RWPE2 (cell line): ENCODE data around the gene DVL3.
A peak's percentile ranks its signal among the peaks of the same experiment; 100 is the strongest.
"Not testable (repeated sequence)": the region's sequence is repeated elsewhere in the genome, so short reads cannot be mapped to it uniquely, and the experiment has no call there.

Experiments used
- ATAC-seq: fragments of 200-7000 bp; cut with Tn5 transposase; 3 replicates; pipeline ENCODE4 v1.9.1; 2021; ENCODE audit warnings: low read depth
- DNase-seq: peaks from one replicate; pipeline ENCODE4 v3.0.0-alpha.2; 2020; ENCODE audit warnings: low spot score
- H3K27ac ChIP-seq: fragments of 450-650 bp; 2 replicates; pipeline ENCODE4 v1.5.1; 2017; ENCODE audit warnings: mild to moderate bottlenecking; ENCODE audit not compliant: poor library complexity, severe bottlenecking
- H3K27me3 ChIP-seq: fragments of 250-450 bp; sonication (Bioruptor Pico); 2 replicates; pipeline ENCODE4 v1.5.1; 2021; ENCODE audit warnings: mild to moderate bottlenecking, moderate library complexity; ENCODE audit not compliant: insufficient read depth, poor library complexity, severe bottlenecking
- H3K36me3 ChIP-seq: fragments of 250-450 bp; sonication (Bioruptor Pico); 2 replicates; pipeline ENCODE4 v1.5.1; 2020; ENCODE audit warnings: low read depth, mild to moderate bottlenecking, moderate library complexity
- H3K4me1 ChIP-seq: fragments of 250-450 bp; sonication (Bioruptor Pico); 2 replicates; pipeline ENCODE4 v1.5.1; 2021; ENCODE audit warnings: mild to moderate bottlenecking, moderate library complexity; ENCODE audit not compliant: insufficient read depth, poor library complexity, severe bottlenecking
- H3K4me3 ChIP-seq: fragments of 250-450 bp; sonication (Bioruptor Pico); 2 replicates; pipeline ENCODE4 v1.5.1; 2021; ENCODE audit warnings: mild to moderate bottlenecking, moderate library complexity; ENCODE audit not compliant: severe bottlenecking
- H3K9me3 ChIP-seq: fragments of 250-450 bp; sonication (Bioruptor Pico); 2 replicates; pipeline ENCODE4 v1.5.1; 2021; ENCODE audit warnings: mild to moderate bottlenecking, moderate library complexity; ENCODE audit not compliant: severe bottlenecking
- CTCF ChIP-seq: fragments of 450-650 bp; IDR thresholded peaks from one replicate; pipeline ENCODE4 v1.5.1; 2017; ENCODE audit warnings: mild to moderate bottlenecking, moderate library complexity; ENCODE audit not compliant: poor library complexity, severe bottlenecking

The DVL3 gene

GRCh38 chr3:184144505-184144904 lies 10.7 kb upstream of the DVL3 start:
- DNase-seq (no peak), ATAC-seq (no peak)
- H3K9me3 ChIP-seq: no peaks in the 10 kb centered on the region
- no peak overlapping the region for H3K27ac ChIP-seq
- H3K4me1 ChIP-seq: no peaks in the 10 kb centered on the region
- no peak overlapping the region for H3K4me3 ChIP-seq
- TF ChIP-seq CTCF: no peak
- no peaks in the 10 kb centered on the region for H3K27me3 ChIP-seq
- H3K36me3 ChIP-seq: peaks cover 58% of the 10 kb centered on the region

- peak; percentile 71 for TF ChIP-seq CTCF
- peaks cover 52% of the 10 kb centered on the region for H3K36me3 ChIP-seq
- no peaks in the 10 kb centered on the region for H3K27me3 ChIP-seq
- ATAC-seq (peak; percentile 92), DNase-seq (no peak)
- no peak overlapping the region for H3K27ac ChIP-seq
- H3K4me1 ChIP-seq: no peaks in the 10 kb centered on the region
- no peak overlapping the region for H3K4me3 ChIP-seq
- no peaks in the 10 kb centered on the region for H3K9me3 ChIP-seq
These were observed 10.1 kb upstream of the DVL3 start for GRCh38 chr3:184145111-184145524.

DNA sequence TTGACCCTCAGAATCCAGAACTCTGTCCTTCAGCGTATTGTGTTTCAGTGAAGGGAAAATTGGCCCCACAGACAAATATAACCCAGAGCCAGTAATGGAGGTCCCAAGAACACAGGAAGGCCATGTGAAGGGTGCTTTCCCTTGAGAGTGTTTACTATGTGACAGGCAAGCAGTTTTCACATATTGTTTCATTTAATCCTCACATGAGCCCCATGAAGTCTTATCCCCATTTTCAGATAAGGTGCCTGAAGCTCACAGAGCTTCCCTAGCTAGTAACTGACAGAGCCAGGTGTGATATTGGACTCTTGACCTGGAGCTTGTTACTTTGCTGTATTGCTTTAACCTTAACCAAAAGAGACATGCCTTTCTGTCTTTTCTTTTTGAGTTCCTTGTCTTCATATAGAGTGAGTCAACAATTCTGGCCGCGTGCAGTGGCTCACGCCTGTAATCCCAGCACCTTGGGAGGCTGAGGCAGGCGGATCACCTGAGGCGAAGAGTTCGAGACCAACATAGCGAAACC lies 9.4 kb upstream of the DVL3 start:
- Histone ChIP-seq H3K9me3 (no peaks in the 10 kb centered on the region), H3K4me1 (no peaks in the 10 kb centered on the region), H3K27me3 (no peaks in the 10 kb centered on the region), H3K36me3 (peaks cover 45% of the 10 kb centered on the region), H3K4me3 (no peak overlapping the region), H3K27ac (no peak overlapping the region)
- no peak for TF ChIP-seq CTCF
- no peak for ATAC-seq
- DNase-seq: no peak

DNA sequence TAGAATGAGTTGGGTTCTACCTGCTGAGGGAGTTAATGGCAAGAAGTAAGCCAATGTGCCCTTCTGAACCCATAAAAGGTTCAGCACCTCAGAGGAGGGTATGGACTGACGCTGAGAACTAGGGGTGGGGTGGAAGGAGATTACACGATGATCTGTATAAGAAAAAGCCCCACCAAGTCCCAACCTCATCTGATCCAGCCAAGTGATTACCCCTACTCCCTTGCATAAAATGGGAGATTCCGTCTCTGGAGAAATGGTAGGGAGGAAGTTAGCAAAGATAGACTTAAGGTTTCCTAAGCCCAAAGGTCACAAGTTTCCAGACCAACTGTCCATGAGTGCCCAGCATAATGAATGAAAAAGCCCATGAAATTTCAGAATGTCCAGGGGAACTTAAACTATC lies 7.1 kb upstream of the DVL3 start:
- no peak overlapping the region for H3K4me3 ChIP-seq
- H3K9me3 ChIP-seq: no peaks in the 10 kb centered on the region
- TF ChIP-seq CTCF: no peak
- no peaks in the 10 kb centered on the region for H3K4me1 ChIP-seq
- no peak for ATAC-seq
- DNase-seq: no peak
- H3K36me3 ChIP-seq: peaks cover 22% of the 10 kb centered on the region
- H3K27me3 ChIP-seq: no peaks in the 10 kb centered on the region
- H3K27ac ChIP-seq: no peak overlapping the region

GRCh38 chr3:184149123-184149522 lies 6.1 kb upstream of the DVL3 start:
- Histone ChIP-seq H3K4me1 (peaks cover 3% of the 10 kb centered on the region), H3K27me3 (no peaks in the 10 kb centered on the region), H3K36me3 (peaks cover 12% of the 10 kb centered on the region), H3K27ac (no peak overlapping the region), H3K9me3 (no peaks in the 10 kb centered on the region), H3K4me3 (no peak overlapping the region)
- TF ChIP-seq CTCF: no peak
- ATAC-seq (no peak), DNase-seq (no peak)

DNA sequence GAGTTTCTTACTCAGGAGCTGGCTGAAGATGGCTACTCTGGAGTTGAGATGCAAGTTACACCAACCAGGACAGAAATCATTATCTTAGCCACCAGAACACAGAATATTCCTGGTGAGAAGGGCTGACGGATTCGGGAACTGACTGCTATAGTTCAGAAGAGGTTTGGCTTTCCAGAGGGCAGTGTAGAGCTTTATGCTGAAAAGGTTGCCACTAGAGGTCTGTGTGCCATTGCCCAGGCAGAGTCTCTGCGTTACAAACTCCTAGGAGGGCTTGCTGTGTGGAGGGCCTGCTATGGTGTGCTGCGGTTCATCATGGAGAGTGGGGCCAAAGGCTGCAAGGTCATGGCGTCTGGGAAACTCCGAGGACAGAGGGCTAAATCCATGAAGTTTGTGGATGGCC lies 5.4 kb upstream of the DVL3 start:
- H3K36me3 ChIP-seq, H3K4me3 ChIP-seq, H3K27me3 ChIP-seq, H3K9me3 ChIP-seq, DNase-seq, H3K27ac ChIP-seq, H3K4me1 ChIP-seq: not testable (repeated sequence)
- 0 out of 3 replicates have a peak, but pooled peaks have one; percentile 5 for ATAC-seq
